Adrenal gland (tissue), 12 donors: ENCODE measurements around the gene TTC3. TPM values are rescaled to one million over a fixed set of nuclear protein-coding genes. Genes with fewer than 3 reads are reported as not detected.

Source experiments
- DNase-seq, 7 donors: peaks; one replicate each; pipeline ENCODE4 v3.0.0-alpha.2; 2019 to 2020
- H3K27ac ChIP-seq, 5 donors: fragments of 200-600 bp; sonication (generic) in 4 of 5; 1 replicate in 3 of 5; 2 replicates in 2 of 5; pipeline versions ENCODE4 v1.5.1 to v1.8.0; 2016 to 2020; ENCODE audit warnings: mild to moderate bottlenecking in 1 of 5
- H3K27me3 ChIP-seq: fragments of 200-600 bp; 2 replicates; pipeline ENCODE4 v1.8.0; 2021
- H3K36me3 ChIP-seq, 2 donors: fragments of 200-600 bp; replicated peaks in 1 of 2; 1 replicate in 1 of 2; 2 replicates in 1 of 2; pipeline versions ENCODE4 v1.5.1 to v1.8.0; 2018 to 2022
- H3K4me1 ChIP-seq, 2 donors: fragments of 200-600 bp; replicated peaks in 1 of 2; 1 replicate in 1 of 2; 2 replicates in 1 of 2; pipeline versions ENCODE4 v1.5.1 to v1.8.0; 2018 to 2021
- H3K4me3 ChIP-seq, 4 donors: fragments of 200-600 bp; sonication (generic) in 3 of 4; one replicate each; pipeline ENCODE4 v1.5.1; 2016 to 2018
- H3K9me3 ChIP-seq, 3 donors: fragments of 200-600 bp; sonication (generic) in 1 of 3; replicated peaks in 1 of 3; 1 replicate in 2 of 3; 2 replicates in 1 of 3; pipeline versions ENCODE4 v1.5.1 to v1.8.0; 2016 to 2021
- POLR2A ChIP-seq, 2 donors: fragments of 450-650 bp; IDR thresholded peaks; one replicate each; pipeline ENCODE4 v1.6.1; 2017; ENCODE audit warnings: antibody characterized with exemption in 2 of 2, mild to moderate bottlenecking in 2 of 2, moderate library complexity in 1 of 2
- WGBS, 4 donors: extraction: QIAGEN DNeasy Blood & Tissue Kit in 2 of 4; methylation state at CpG; one replicate each; pipeline versions ENCODE4 v1.1.5 to v1.1.7; 2013 to 2017; 5-methylcytosine and 5-hydroxymethylcytosine counted together
- intact Hi-C, 2 donors: fragments of 100-400 bp; cut with DNase I; formaldehyde crosslinking; loops; one replicate each; pipeline versions ENCODE4 v1.14.1 to v1.15.0; 2022 to 2023
- polyA plus RNA-seq, 3 donors: library from polyadenylated mRNA; stranded (reverse); fragments of 200-250 nt in 2 of 3; fragments of 350-450 nt in 1 of 3; fragmentation: Illumina TruSeq in 1 of 3; extraction: RNeasy Lipid Tissue Mini Kit (QIAGEN cat#74804) in 1 of 3; gene quantifications; one replicate each; pipeline ENCODE4 v1.2.3, GENCODE V29; 2013 to 2014
- total RNA-seq, 9 donors: library from RNA; depleted of rRNA in 4 of 9; stranded (reverse); fragments of >200 nt in 4 of 9; fragments of 120-200 nt in 1 of 9; fragmentation: NEBNext Ultra II Directional in 1 of 9; extraction: Animal tissue kit (Norgen Biotek cat#: 25700) in 1 of 9; gene quantifications; one replicate each; pipeline versions ENCODE4 v1.1.0 to v1.2.4, GENCODE V29; 2013 to 2023
- TF ChIP-seq, protein P1 (sequence below), 6 experiments: fragments of 450-650 bp in 4 of 6; fragments of 200-600 bp in 2 of 6; sonication (generic) in 1 of 6; IDR thresholded peaks; 1 replicate in 5 of 6; 2 replicates in 1 of 6; pipeline versions ENCODE4 v1.5.1 to v1.8.0; 2016 to 2021; ENCODE audit warnings: antibody characterized with exemption in 6 of 6, mild to moderate bottlenecking in 2 of 6, moderate library complexity in 1 of 6
- donor health status: healthy with polysubstance abuse.
- donor health status: Bipolar disorder and iron deficiency.
- donor health status: DM: yes; HTN: yes; CAD: no.
- donor health status: DM: no; HTN: no; CAD: no.
- donor health status: DM: no; HTN: no; CAD: no.
- donor health status: DM: yes; HTN: yes; CAD: no.

TTC3 gene
- total and polyA plus RNA-seq, 12 donors, result 37.9 to 286 (median 136) TPM

DNA sequence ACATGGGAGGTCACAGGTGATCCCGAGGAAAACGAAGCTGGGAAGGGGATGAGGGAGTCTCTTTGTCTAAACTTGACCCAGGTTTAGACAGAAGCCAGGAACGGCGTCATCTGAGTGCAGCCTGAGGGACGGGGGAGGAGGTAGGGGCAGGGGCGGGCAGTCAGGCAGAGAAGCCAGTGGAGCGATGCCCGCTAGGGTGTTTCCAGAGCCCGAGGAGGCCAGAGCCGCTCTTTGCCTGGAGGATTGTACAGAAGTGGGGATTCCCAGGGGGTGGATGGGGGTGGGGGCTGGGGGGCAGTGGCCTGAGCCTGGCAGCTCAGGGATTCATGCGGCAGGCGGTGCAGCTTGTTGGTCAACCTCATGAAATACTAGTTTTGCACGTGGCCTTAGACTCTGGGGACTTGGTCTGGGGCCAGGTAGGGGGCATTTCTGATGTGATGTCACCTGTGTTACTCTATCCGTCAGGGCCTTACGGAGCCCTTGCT lies 135.7 kb downstream of the TTC3 start:
- peaks cover 5 to 12% of the 10 kb centered on the region in 2 donors for H3K4me1 ChIP-seq
- no peaks in the 10 kb centered on the region for H3K27me3 ChIP-seq
- intact Hi-C loops, result no loop called here
- DNase-seq, result no peak
- H3K4me3 ChIP-seq, result no peak overlapping the region
- no peaks in the 10 kb centered on the region for H3K9me3 ChIP-seq
- 89 to 92% (median 89%) methylated on average over 13 to 15 of the region's 15 CpGs for WGBS, 4 donors
- no peaks in the 10 kb centered on the region for H3K36me3 ChIP-seq
- no peak for TF ChIP-seq POLR2A (IDR thresholded peaks at IDR 0.05)
- TF ChIP-seq, protein P1, sequence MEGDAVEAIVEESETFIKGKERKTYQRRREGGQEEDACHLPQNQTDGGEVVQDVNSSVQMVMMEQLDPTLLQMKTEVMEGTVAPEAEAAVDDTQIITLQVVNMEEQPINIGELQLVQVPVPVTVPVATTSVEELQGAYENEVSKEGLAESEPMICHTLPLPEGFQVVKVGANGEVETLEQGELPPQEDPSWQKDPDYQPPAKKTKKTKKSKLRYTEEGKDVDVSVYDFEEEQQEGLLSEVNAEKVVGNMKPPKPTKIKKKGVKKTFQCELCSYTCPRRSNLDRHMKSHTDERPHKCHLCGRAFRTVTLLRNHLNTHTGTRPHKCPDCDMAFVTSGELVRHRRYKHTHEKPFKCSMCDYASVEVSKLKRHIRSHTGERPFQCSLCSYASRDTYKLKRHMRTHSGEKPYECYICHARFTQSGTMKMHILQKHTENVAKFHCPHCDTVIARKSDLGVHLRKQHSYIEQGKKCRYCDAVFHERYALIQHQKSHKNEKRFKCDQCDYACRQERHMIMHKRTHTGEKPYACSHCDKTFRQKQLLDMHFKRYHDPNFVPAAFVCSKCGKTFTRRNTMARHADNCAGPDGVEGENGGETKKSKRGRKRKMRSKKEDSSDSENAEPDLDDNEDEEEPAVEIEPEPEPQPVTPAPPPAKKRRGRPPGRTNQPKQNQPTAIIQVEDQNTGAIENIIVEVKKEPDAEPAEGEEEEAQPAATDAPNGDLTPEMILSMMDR (IDR thresholded peaks at IDR 0.05), result no peak
- H3K27ac ChIP-seq, result no peak overlapping the region

DNA sequence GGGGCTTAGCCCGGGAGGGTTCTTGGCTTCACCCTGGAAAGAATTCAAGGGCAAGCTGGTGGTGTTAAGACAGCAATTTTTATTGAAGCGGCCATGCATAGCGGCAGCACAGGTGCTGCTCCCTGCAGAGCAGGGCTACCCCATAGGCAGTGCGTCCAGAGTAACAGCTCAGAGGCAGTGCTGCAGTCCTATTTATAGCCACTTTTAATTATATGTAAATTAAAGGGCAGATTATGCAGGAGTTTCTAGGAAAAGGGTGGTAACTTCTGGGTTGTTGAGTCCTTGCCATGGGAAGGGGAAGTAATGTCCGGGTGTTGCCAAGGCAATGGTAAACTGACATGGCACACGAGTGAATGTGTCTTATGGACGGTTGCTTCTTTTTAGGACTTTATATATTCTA lies 137.1 kb downstream of the TTC3 start:
- intact Hi-C loops, result no loop called here
- 87 to 90% (median 89%) methylated on average over 7 of the region's 7 CpGs for WGBS, 4 donors
- H3K27me3 ChIP-seq, result no peaks in the 10 kb centered on the region

DNA sequence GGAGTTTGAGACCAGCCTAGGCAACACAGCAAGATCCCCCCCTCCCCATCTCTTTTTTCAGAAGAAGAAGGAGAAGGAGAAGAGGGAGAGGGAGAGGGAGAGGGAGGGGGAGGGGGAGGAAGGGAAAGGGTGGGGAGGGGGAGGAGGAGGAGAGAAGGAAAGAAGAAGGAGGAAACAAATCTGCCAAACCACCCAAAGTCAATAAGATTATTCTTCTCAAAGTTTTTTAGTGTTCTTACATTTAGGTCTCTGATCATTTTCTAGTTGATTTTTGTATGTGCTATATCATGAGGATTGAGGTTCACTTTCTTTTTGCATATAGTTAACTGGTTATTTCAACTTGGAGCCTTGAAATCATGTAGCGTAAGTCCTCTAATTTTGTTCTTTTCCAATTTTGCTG lies 137.7 kb downstream of the TTC3 start:
- no peaks in the 10 kb centered on the region for H3K27me3 ChIP-seq
- no peak overlapping the region for H3K27ac ChIP-seq
- H3K36me3 ChIP-seq, result no peaks in the 10 kb centered on the region
- no peak overlapping the region for H3K4me3 ChIP-seq
- H3K9me3 ChIP-seq, result no peaks in the 10 kb centered on the region
- TF ChIP-seq POLR2A (IDR thresholded peaks at IDR 0.05), result no peak
- TF ChIP-seq, protein P1 (IDR thresholded peaks at IDR 0.05), result no peak
- WGBS, 4 donors, result 93 to 100% (median 99%) methylated on average over 1 of the region's 1 CpG
- DNase-seq, result no peak
- intact Hi-C loops, result no loop called here
- peaks cover 5 to 12% of the 10 kb centered on the region in 2 donors for H3K4me1 ChIP-seq

More for the DNA sequence above, 137.1 kb downstream of the TTC3 start:
- Histone ChIP-seq H3K36me3 (no peaks in the 10 kb centered on the region), H3K4me1 (peaks cover 5 to 12% of the 10 kb centered on the region in 2 donors), H3K4me3 (no peak overlapping the region), H3K9me3 (no peaks in the 10 kb centered on the region), H3K27ac (no peak overlapping the region)
- TF ChIP-seq, protein P1 (IDR thresholded peaks at IDR 0.05), result no peak
- no peak for TF ChIP-seq POLR2A (IDR thresholded peaks at IDR 0.05)
- no peak for DNase-seq

DNA sequence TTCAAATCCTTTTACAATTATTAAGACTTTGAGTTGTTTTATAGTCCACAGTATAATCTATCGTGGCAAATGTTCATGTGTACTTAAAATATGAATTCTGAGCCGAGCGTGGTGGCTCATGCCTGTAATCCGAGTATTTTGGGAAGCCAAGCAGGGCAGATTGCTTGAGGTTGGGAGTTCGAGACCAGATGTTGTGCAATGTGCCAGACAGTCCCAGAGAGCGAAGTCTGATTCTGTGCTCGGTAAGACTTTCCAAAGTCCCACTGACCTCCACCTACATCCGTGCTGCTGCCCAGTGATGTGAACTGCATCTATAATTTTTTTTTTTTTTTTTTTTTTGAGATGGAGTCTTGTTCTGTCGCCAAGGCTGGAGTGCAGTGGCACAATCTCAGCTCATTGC lies 141.9 kb downstream of the TTC3 start:
- TF ChIP-seq, protein P1 (IDR thresholded peaks at IDR 0.05), result no peak
- no peak for TF ChIP-seq POLR2A (IDR thresholded peaks at IDR 0.05)
- intact Hi-C loops, result no loop called here
- peak in 1 of 7 donors; percentile 39 for DNase-seq
- H3K9me3 ChIP-seq, result no peaks in the 10 kb centered on the region
- no peak overlapping the region for H3K27ac ChIP-seq
- no peaks in the 10 kb centered on the region for H3K36me3 ChIP-seq
- H3K27me3 ChIP-seq, result no peaks in the 10 kb centered on the region
- 85 to 90% (median 90%) methylated on average over 9 of the region's 9 CpGs for WGBS, 4 donors
- no peak overlapping the region for H3K4me3 ChIP-seq
- peaks cover 0 to 4% of the 10 kb centered on the region in 2 donors for H3K4me1 ChIP-seq
